ENCODE data around the gene AGBL4. TPM values are rescaled to one million over a fixed set of nuclear protein-coding genes. Genes with fewer than 3 reads are reported as not detected.

The AGBL4 gene
- total and polyA plus RNA-seq, 7 donors, result 0.09 to 0.36 (median 0.16) TPM; not detected in 4

DNA sequence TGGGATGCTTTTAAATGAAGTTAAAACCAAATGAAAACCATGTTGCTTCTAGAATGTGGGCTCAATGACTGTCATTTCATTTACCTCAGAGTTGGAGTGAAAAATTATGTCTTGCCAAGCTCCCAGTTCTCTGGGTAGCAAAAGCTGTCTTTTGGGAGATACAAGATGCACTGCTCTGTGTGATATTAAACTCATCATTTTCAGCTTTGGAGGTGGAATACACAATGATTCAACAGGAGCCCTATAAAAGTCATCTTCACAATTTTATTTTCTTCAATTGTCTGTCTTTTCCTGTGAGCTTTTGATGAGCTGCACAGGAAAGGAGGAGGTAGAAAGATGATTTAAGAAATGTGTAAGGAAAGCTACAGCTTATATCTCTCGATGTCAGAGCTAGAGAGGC is 1431.4 kb downstream of the AGBL4 start:
- no peak overlapping the region for H3K4me3 ChIP-seq
- no peaks in the 10 kb centered on the region for H3K9me3 ChIP-seq
- no peak overlapping the region for H3K27ac ChIP-seq
- H3K4me1 ChIP-seq, result peaks cover 0 to 17% (median 11%) of the 10 kb centered on the region in 4 donors
- intact Hi-C loops (cut with DNase I), result no loop called here
- no peak for DNase-seq
- no peak for TF ChIP-seq CTCF (IDR thresholded peaks at IDR 0.05)
- no peak for TF ChIP-seq EP300 (IDR thresholded peaks at IDR 0.05)
- H3K36me3 ChIP-seq, result no peaks in the 10 kb centered on the region
- no peaks in the 10 kb centered on the region for H3K27me3 ChIP-seq
- WGBS, 2 donors, result 46 to 59% methylated on average over 1 of the region's 1 CpG

DNA sequence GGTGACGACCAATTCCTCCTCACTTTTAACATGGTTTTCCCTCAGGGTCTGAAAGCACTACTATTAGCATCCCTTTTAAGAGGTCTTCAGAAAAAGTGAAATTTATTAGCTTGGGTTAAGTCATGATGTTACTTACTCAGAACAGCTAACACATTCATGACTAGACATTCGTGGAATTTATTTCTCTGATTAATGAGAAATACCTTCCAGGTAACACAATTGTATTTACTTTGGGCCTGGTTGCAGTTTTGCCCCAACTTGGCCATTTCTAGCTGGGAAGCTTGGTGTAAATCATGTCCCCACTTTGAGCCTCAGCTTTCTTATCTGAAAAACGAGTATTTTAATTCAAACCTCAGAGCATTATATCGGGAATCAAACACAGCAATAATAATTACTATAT is 1432.6 kb downstream of the AGBL4 start:
- intact Hi-C loops (cut with DNase I), result no loop called here
- no peak for DNase-seq
- TF ChIP-seq CTCF (IDR thresholded peaks at IDR 0.05) (no peak), POLR2A (IDR thresholded peaks at IDR 0.05) (no peak), EP300 (IDR thresholded peaks at IDR 0.05) (no peak), POLR2AphosphoS5 (IDR thresholded peaks at IDR 0.05) (no peak)
- Histone ChIP-seq H3K9me3 (no peaks in the 10 kb centered on the region), H3K27ac (no peak overlapping the region), H3K4me3 (no peak overlapping the region), H3K4me1 (peaks cover 0 to 10% (median 8%) of the 10 kb centered on the region in 4 donors), H3K27me3 (no peaks in the 10 kb centered on the region), H3K36me3 (no peaks in the 10 kb centered on the region)
- WGBS, 2 donors, result 72 to 89% methylated on average over 4 of the region's 4 CpGs

- TF ChIP-seq CTCF (IDR thresholded peaks at IDR 0.05) (no peak), POLR2AphosphoS5 (IDR thresholded peaks at IDR 0.05) (no peak), POLR2A (IDR thresholded peaks at IDR 0.05) (no peak)
- Histone ChIP-seq H3K4me3 (no peak overlapping the region), H3K27me3 (no peaks in the 10 kb centered on the region), H3K4me1 (no peaks in the 10 kb centered on the region), H3K27ac (no peak overlapping the region), H3K9me3 (no peaks in the 10 kb centered on the region), H3K36me3 (no peaks in the 10 kb centered on the region)
- intact Hi-C loops (cut with DNase I), result no loop called here
- no peak for DNase-seq
Observed at GRCh38 chr1:48588061-48588460, 1435.7 kb downstream of the AGBL4 start.

GRCh38 chr1:48582408-48582807 is 1441.3 kb downstream of the AGBL4 start:
- Histone ChIP-seq H3K4me1 (peaks cover 0 to 16% (median 9%) of the 10 kb centered on the region in 4 donors), H3K9me3 (no peaks in the 10 kb centered on the region), H3K36me3 (no peaks in the 10 kb centered on the region), H3K27ac (no peak overlapping the region), H3K27me3 (no peaks in the 10 kb centered on the region), H3K4me3 (no peak overlapping the region)
- intact Hi-C loops (cut with DNase I), result no loop called here
- 92 to 96% methylated on average over 3 of the region's 3 CpGs for WGBS, 2 donors
- no peak for TF ChIP-seq POLR2AphosphoS5 (IDR thresholded peaks at IDR 0.05)
- TF ChIP-seq CTCF (IDR thresholded peaks at IDR 0.05), result no peak
- TF ChIP-seq EP300 (IDR thresholded peaks at IDR 0.05), result no peak
- TF ChIP-seq POLR2A (IDR thresholded peaks at IDR 0.05), result no peak
- DNase-seq, result no peak

GRCh38 chr1:48581270-48581669 is 1442.5 kb downstream of the AGBL4 start:
- Histone ChIP-seq H3K27ac (no peak overlapping the region), H3K36me3 (no peaks in the 10 kb centered on the region), H3K27me3 (no peaks in the 10 kb centered on the region), H3K4me3 (no peak overlapping the region), H3K9me3 (no peaks in the 10 kb centered on the region), H3K4me1 (peaks cover 0 to 18% (median 9%) of the 10 kb centered on the region in 4 donors)
- intact Hi-C loops (cut with DNase I), result no loop called here
- WGBS, 2 donors, result 10 to 16% methylated on average over 2 of the region's 2 CpGs
- TF ChIP-seq POLR2AphosphoS5 (IDR thresholded peaks at IDR 0.05) (no peak), POLR2A (IDR thresholded peaks at IDR 0.05) (no peak), CTCF (IDR thresholded peaks at IDR 0.05) (no peak), EP300 (IDR thresholded peaks at IDR 0.05) (no peak)
- no peak for DNase-seq
